SW480 (cell line): ENCODE results near the gene OR2L5.

ENCODE experiments used
- DNase-seq: peaks from one replicate; pipeline ENCODE4 v3.0.0-alpha.2; 2016; ENCODE audit warnings: low spot score

The OR2L5 gene

DNA sequence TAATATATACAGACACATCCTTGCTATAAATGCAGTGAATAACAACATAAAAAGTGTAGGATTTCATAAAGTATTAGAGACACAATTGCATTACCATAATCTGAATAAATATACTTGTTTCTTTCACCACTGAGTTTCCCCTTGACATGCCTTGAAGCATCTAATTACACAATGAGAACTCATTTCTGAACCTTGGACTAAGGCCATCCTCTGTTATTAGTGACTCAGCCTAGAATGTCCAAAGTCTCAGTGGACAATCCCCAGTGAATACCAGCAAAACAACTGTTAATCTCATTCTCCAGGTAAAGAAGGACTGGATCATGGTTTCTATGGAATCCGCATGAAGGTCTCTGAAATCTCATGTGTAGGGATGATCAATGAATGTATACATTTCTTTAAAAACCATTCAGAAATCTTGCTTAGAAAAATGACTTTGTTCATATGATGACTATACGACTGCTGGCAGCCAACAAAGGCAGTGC is at the start of gene OR2L5:
Gene OR2L5 (plus strand): TSS at position 432 of the 482 bp plus-strand sequence. CDS start 8,288 bp downstream, outside the sequence.
- no peak for DNase-seq

GRCh38 chr1:247964933-247965332 is 48.5 kb upstream of the OR2L5 start, which contains the start of gene OR2AK2:
Gene OR2AK2, plus strand, starts transcription at chr1:247965233. Its CDS starts 144 bp downstream, at chr1:247965377.
- DNase-seq = no peak

DNA sequence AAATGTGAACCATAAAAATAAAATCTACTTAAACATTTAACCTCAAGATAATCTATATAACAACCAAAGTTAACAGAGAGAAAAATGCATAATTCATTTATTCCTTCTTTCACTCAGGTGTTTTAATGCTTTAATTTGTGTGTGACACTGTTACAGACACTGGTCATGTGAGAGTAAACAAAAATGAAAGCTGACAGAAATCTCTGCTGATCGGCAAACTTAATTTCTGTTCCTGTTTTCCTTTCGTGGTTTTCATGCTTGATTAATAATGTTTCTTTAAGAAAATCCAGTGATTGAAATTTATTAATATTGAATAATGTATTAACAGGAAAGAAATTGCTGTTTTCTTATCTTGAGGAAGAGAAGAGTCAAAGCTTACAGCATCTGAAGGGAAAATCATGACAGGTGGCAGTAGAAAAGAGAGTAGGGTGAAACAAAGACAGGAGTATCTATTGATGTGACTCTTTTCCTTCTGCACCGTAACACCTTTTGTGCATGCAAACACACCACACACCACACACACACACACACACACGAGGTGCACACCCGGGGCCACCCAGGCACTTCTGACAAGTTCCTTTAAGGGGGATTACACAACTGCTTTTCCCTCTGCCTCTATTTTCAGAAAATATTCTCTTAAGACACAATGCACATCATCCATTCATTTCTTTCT is 46.8 kb upstream of the OR2L5 start:
- no peak for DNase-seq

DNA sequence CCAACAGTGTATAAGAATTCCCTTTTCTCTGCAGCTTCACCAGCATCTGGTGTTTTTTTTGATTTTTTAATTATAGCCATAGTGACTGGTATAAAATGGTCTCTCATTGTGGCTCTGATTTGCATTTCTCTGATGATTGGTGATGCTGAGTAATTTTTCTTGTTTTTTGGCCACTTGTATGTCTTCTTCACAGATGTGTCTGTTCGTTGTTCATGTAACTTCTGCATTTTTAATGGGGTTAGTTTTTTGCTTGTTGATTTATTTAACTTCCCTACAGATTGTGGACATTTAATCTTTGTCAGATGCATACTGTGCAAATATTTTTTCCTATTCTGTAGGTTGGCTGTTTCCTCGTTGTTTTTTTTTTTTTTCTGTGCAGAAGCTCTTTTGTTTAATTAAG is 20.5 kb upstream of the OR2L5 start:
- DNase-seq = no peak

- DNase-seq = no peak
Measured at GRCh38 chr1:247998811-247999210, 14.6 kb upstream of the OR2L5 start.

- no peak for DNase-seq
Measured at GRCh38 chr1:248000169-248000568, 13.3 kb upstream of the OR2L5 start.

- DNase-seq = no peak
Measured at GRCh38 chr1:248007778-248008177, 5.7 kb upstream of the OR2L5 start.

- DNase-seq = no peak
Measured at GRCh38 chr1:248009681-248010080, 3.8 kb upstream of the OR2L5 start.

GRCh38 chr1:248015803-248016202 is 2.3 kb downstream of the OR2L5 start:
- DNase-seq = no peak

- no peak for DNase-seq
Measured at GRCh38 chr1:248029770-248030169, 16.3 kb downstream of the OR2L5 start, which contains the start of gene OR2L2. Gene OR2L2, plus strand, starts transcription at chr1:248030070. Its CDS starts 8,198 bp downstream, at chr1:248038268.

- DNase-seq = no peak
Measured at GRCh38 chr1:248045209-248045608, 31.7 kb downstream of the OR2L5 start.

DNA sequence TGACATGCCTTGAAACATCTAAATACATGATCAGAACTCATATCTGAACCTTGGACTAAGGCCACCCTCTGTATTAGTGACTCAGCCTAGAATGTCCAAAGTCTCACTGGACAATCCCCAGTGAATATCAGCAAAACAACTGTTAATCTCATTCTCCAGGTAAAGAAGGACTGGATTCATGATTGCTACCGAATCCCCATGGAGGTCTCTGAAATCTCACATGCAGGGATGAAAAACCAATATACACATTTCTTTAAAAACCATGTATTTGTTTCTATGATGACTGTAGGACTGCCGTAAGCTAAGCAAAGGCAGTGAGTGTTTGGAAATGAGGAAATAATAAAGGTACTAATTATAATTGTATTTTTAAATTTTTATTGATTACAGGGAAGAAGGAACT is 33.1 kb downstream of the OR2L5 start, which contains the start of gene OR2L3:
Gene OR2L3 (plus strand): TSS at position 301 of the 400 bp plus-strand sequence. CDS start 13,846 bp downstream, outside the sequence.
- DNase-seq = no peak

DNA sequence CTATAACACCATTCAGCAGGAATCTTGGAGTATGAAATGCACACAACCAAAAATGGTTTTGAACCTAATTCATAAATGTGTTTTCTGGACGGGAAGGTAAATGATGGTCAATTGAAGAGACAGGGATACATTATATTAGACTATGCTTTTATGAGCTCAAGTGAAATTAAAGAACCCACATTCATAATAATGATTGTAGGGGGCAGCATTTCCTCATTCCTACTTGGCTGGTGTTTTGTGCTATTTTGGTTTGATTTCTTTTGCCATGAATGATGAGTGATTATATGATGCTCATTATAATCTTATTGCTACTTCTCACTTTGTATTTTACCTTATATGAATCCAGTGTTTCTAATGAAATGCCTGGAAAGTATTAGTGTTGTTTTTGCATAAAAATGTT is 33.5 kb downstream of the OR2L5 start:
- no peak for DNase-seq

GRCh38 chr1:248054671-248055070 is 41.2 kb downstream of the OR2L5 start:
- DNase-seq = no peak

DNA sequence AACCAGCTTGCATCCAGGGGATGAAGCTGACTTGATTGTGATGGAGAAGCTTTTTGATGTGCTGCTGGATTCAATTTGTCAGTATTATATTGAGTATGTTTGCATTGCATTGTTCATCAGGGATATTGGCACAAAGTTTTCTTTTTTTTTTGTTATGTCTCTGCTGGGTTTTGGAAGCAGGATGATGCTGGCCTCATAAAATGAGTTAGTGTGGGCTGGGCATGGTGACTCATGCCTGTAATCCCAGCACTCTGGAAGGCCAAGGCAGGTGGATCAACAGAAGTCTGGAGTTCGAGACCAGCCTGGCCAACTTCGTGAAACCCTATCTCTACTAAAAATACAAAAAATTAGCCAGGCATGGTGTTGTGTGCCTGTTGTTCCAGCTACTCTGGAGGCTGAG is 41.8 kb downstream of the OR2L5 start:
- no peak for DNase-seq

DNA sequence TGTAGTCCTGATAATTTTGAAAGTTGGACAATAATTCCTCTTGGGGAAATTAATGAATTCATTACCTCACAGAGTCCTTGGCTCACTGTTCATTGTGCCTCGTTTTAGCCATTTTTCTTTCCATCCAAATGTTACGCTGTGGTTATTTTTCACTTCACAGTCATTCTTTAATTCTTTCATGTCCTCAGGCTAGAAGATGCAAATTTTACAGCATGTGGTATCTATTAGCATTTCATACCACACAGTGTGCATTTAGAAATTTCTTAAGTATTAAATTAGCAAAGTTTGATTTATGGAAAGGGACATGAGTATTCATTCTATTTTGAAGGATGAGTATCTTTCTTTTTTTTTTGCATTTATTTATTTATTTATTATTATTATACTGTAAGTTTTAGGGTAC is 51.6 kb downstream of the OR2L5 start:
- no peak for DNase-seq

DNA sequence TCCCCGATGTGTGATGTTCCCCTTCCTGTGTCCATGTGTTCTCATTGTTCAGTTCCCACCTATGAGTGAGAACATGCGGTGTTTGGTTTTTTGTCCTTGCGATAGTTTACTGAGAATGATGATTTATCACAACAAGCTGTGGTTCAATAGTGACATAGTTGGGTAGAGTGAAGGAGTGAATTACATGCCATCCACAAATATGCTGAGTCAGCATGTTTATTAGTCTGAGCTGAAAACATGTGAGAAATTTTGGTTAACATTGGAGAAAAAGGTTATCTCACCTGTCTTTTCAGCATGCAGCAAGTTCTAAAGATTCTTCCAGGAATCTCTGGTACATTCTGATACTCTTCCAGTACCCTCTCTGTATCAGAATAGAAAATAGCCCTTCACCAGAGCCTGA is 52.1 kb downstream of the OR2L5 start:
- no peak for DNase-seq
